ENCODE results near the gene LRRC74B.
"Not testable (repeated sequence)": the region's sequence is repeated elsewhere in the genome, so short reads cannot be mapped to it uniquely, and the experiment has no call there.

LRRC74B gene

GRCh38 chr22:21032037-21032867 is 13.5 kb upstream of the LRRC74B start, which contains the start of gene SLC7A4:
TSS of gene SLC7A4 (minus strand) at chr22:21032561. CDS start at chr22:21031812, 749 bp downstream.
- no peak for DNase-seq

GRCh38 chr22:21032868-21033688 is 12.7 kb upstream of the LRRC74B start:
- DNase-seq: no peak

GRCh38 chr22:21033895-21034294 is 11.9 kb upstream of the LRRC74B start:
- DNase-seq: no peak

- DNase-seq: no peak
Observed at GRCh38 chr22:21034989-21035388, 10.8 kb upstream of the LRRC74B start.

- DNase-seq: no peak
Observed at GRCh38 chr22:21038405-21038804, 7.3 kb upstream of the LRRC74B start.

- not testable (repeated sequence) for DNase-seq
Observed at GRCh38 chr22:21039158-21039557, 6.6 kb upstream of the LRRC74B start.

- peak; percentile 86 for DNase-seq
Observed at GRCh38 chr22:21041937-21042336, 3.8 kb upstream of the LRRC74B start.

- peak; percentile 56 for DNase-seq
Observed at GRCh38 chr22:21042978-21043859, 2.5 kb upstream of the LRRC74B start.

GRCh38 chr22:21043860-21044535 is 1.7 kb upstream of the LRRC74B start:
- DNase-seq: no peak

- peak; percentile 94 for DNase-seq
Observed at GRCh38 chr22:21044931-21045584, 688 bp upstream of the LRRC74B start.

GRCh38 chr22:21047035-21047661 is 1.4 kb downstream of the LRRC74B start:
- no peak for DNase-seq

- DNase-seq: no peak
Observed at GRCh38 chr22:21047730-21048129, 2.0 kb downstream of the LRRC74B start.

GRCh38 chr22:21048448-21048847 is 2.7 kb downstream of the LRRC74B start:
- DNase-seq: not testable (repeated sequence)

GRCh38 chr22:21048965-21049364 is 3.2 kb downstream of the LRRC74B start:
- DNase-seq: not testable (repeated sequence)

- no peak for DNase-seq
Observed at GRCh38 chr22:21051145-21051830, 5.5 kb downstream of the LRRC74B start.

GRCh38 chr22:21051831-21052400 is 6.2 kb downstream of the LRRC74B start:
- peak; percentile 28 for DNase-seq

- DNase-seq: no peak
Observed at GRCh38 chr22:21052715-21053459, 7.1 kb downstream of the LRRC74B start.

GRCh38 chr22:21054046-21054713 is 8.4 kb downstream of the LRRC74B start:
- no peak for DNase-seq
